ENCODE results near the gene COL27A1.

The COL27A1 gene

GRCh38 chr9:114281473-114282103 is 126.3 kb downstream of the COL27A1 start:
- H3K4me2 ChIP-seq (ENCODE audit: low read length): no peak overlapping the region
- H3K4me3 ChIP-seq (ENCODE audit: low read length): no peak overlapping the region
- H3K4me1 ChIP-seq (ENCODE audit: control insufficient read depth, insufficient read depth, low read length): peaks cover 57% of the 10 kb centered on the region
- no peak overlapping the region for H3K9ac ChIP-seq (ENCODE audit: low read depth, low read length)
- H3K36me3 ChIP-seq (ENCODE audit: insufficient read depth, low read length): no peaks in the 10 kb centered on the region
- H3K27me3 ChIP-seq (ENCODE audit: control insufficient read depth, insufficient read depth, low read length): no peaks in the 10 kb centered on the region
- no peaks in the 10 kb centered on the region for H3K9me3 ChIP-seq (replicated peaks; ENCODE audit: low read length)

GRCh38 chr9:114282104-114282485 is 126.8 kb downstream of the COL27A1 start:
- no peaks in the 10 kb centered on the region for H3K9me3 ChIP-seq (replicated peaks; ENCODE audit: low read length)
- no peak overlapping the region for H3K9ac ChIP-seq (ENCODE audit: low read depth, low read length)
- H3K27me3 ChIP-seq (ENCODE audit: control insufficient read depth, insufficient read depth, low read length): no peaks in the 10 kb centered on the region
- H3K4me1 ChIP-seq (ENCODE audit: control insufficient read depth, insufficient read depth, low read length): peaks cover 52% of the 10 kb centered on the region
- H3K4me3 ChIP-seq (ENCODE audit: low read length): no peak overlapping the region
- H3K36me3 ChIP-seq (ENCODE audit: insufficient read depth, low read length): no peaks in the 10 kb centered on the region
- no peak overlapping the region for H3K4me2 ChIP-seq (ENCODE audit: low read length)

- no peaks in the 10 kb centered on the region for H3K36me3 ChIP-seq (ENCODE audit: insufficient read depth, low read length)
- no peak overlapping the region for H3K4me3 ChIP-seq (ENCODE audit: low read length)
- H3K9me3 ChIP-seq (replicated peaks; ENCODE audit: low read length): no peaks in the 10 kb centered on the region
- H3K4me2 ChIP-seq (ENCODE audit: low read length): no peak overlapping the region
- H3K9ac ChIP-seq (ENCODE audit: low read depth, low read length): no peak overlapping the region
- H3K4me1 ChIP-seq (ENCODE audit: control insufficient read depth, insufficient read depth, low read length): peaks cover 50% of the 10 kb centered on the region
- no peaks in the 10 kb centered on the region for H3K27me3 ChIP-seq (ENCODE audit: control insufficient read depth, insufficient read depth, low read length)
Observed at GRCh38 chr9:114282507-114282906, 127.2 kb downstream of the COL27A1 start.

- Histone ChIP-seq H3K9me3 (replicated peaks; ENCODE audit: low read length) (no peaks in the 10 kb centered on the region), H3K36me3 (ENCODE audit: insufficient read depth, low read length) (no peaks in the 10 kb centered on the region), H3K4me2 (ENCODE audit: low read length) (no peak overlapping the region), H3K4me3 (ENCODE audit: low read length) (no peak overlapping the region), H3K9ac (ENCODE audit: low read depth, low read length) (no peak overlapping the region), H3K4me1 (ENCODE audit: control insufficient read depth, insufficient read depth, low read length) (peaks cover 50% of the 10 kb centered on the region), H3K27me3 (ENCODE audit: control insufficient read depth, insufficient read depth, low read length) (no peaks in the 10 kb centered on the region)
Observed at GRCh38 chr9:114282926-114283325, 127.6 kb downstream of the COL27A1 start.

GRCh38 chr9:114283551-114284111 is 128.3 kb downstream of the COL27A1 start:
- Histone ChIP-seq H3K9me3 (replicated peaks; ENCODE audit: low read length) (no peaks in the 10 kb centered on the region), H3K27me3 (ENCODE audit: control insufficient read depth, insufficient read depth, low read length) (no peaks in the 10 kb centered on the region), H3K36me3 (ENCODE audit: insufficient read depth, low read length) (no peaks in the 10 kb centered on the region), H3K4me2 (ENCODE audit: low read length) (no peak overlapping the region), H3K9ac (ENCODE audit: low read depth, low read length) (no peak overlapping the region), H3K4me1 (ENCODE audit: control insufficient read depth, insufficient read depth, low read length) (peaks cover 48% of the 10 kb centered on the region), H3K4me3 (ENCODE audit: low read length) (no peak overlapping the region)

GRCh38 chr9:114284316-114285060 is 129.2 kb downstream of the COL27A1 start:
- H3K4me3 ChIP-seq (ENCODE audit: low read length): no peak overlapping the region
- H3K9me3 ChIP-seq (replicated peaks; ENCODE audit: low read length): no peaks in the 10 kb centered on the region
- H3K36me3 ChIP-seq (ENCODE audit: insufficient read depth, low read length): no peaks in the 10 kb centered on the region
- no peak overlapping the region for H3K4me2 ChIP-seq (ENCODE audit: low read length)
- peaks cover 41% of the 10 kb centered on the region for H3K4me1 ChIP-seq (ENCODE audit: control insufficient read depth, insufficient read depth, low read length)
- no peaks in the 10 kb centered on the region for H3K27me3 ChIP-seq (ENCODE audit: control insufficient read depth, insufficient read depth, low read length)
- H3K9ac ChIP-seq (ENCODE audit: low read depth, low read length): no peak overlapping the region

- peak overlapping the region; percentile 5 for H3K4me2 ChIP-seq (ENCODE audit: low read length)
- peaks cover 41% of the 10 kb centered on the region for H3K4me1 ChIP-seq (ENCODE audit: control insufficient read depth, insufficient read depth, low read length)
- H3K9me3 ChIP-seq (replicated peaks; ENCODE audit: low read length): no peaks in the 10 kb centered on the region
- H3K27me3 ChIP-seq (ENCODE audit: control insufficient read depth, insufficient read depth, low read length): no peaks in the 10 kb centered on the region
- no peak overlapping the region for H3K4me3 ChIP-seq (ENCODE audit: low read length)
- no peaks in the 10 kb centered on the region for H3K36me3 ChIP-seq (ENCODE audit: insufficient read depth, low read length)
- peak overlapping the region; percentile 4 for H3K9ac ChIP-seq (ENCODE audit: low read depth, low read length)
Observed at GRCh38 chr9:114285166-114285867, 130.0 kb downstream of the COL27A1 start.

GRCh38 chr9:114286146-114286679 is 130.9 kb downstream of the COL27A1 start:
- Histone ChIP-seq H3K4me1 (ENCODE audit: control insufficient read depth, insufficient read depth, low read length) (peaks cover 32% of the 10 kb centered on the region), H3K4me2 (ENCODE audit: low read length) (no peak overlapping the region), H3K9me3 (replicated peaks; ENCODE audit: low read length) (no peaks in the 10 kb centered on the region), H3K9ac (ENCODE audit: low read depth, low read length) (no peak overlapping the region), H3K36me3 (ENCODE audit: insufficient read depth, low read length) (no peaks in the 10 kb centered on the region), H3K27me3 (ENCODE audit: control insufficient read depth, insufficient read depth, low read length) (no peaks in the 10 kb centered on the region), H3K4me3 (ENCODE audit: low read length) (no peak overlapping the region)

- Histone ChIP-seq H3K4me1 (ENCODE audit: control insufficient read depth, insufficient read depth, low read length) (peaks cover 30% of the 10 kb centered on the region), H3K9me3 (replicated peaks; ENCODE audit: low read length) (no peaks in the 10 kb centered on the region), H3K36me3 (ENCODE audit: insufficient read depth, low read length) (peaks cover 3% of the 10 kb centered on the region), H3K4me3 (ENCODE audit: low read length) (no peak overlapping the region), H3K9ac (ENCODE audit: low read depth, low read length) (no peak overlapping the region), H3K4me2 (ENCODE audit: low read length) (no peak overlapping the region), H3K27me3 (ENCODE audit: control insufficient read depth, insufficient read depth, low read length) (no peaks in the 10 kb centered on the region)
Observed at GRCh38 chr9:114287001-114287762, 131.8 kb downstream of the COL27A1 start.

- H3K4me3 ChIP-seq (ENCODE audit: low read length): no peak overlapping the region
- H3K4me2 ChIP-seq (ENCODE audit: low read length): peak overlapping the region; percentile 1
- peaks cover 7% of the 10 kb centered on the region for H3K36me3 ChIP-seq (ENCODE audit: insufficient read depth, low read length)
- peaks cover 32% of the 10 kb centered on the region for H3K4me1 ChIP-seq (ENCODE audit: control insufficient read depth, insufficient read depth, low read length)
- no peak overlapping the region for H3K9ac ChIP-seq (ENCODE audit: low read depth, low read length)
- no peaks in the 10 kb centered on the region for H3K27me3 ChIP-seq (ENCODE audit: control insufficient read depth, insufficient read depth, low read length)
- H3K9me3 ChIP-seq (replicated peaks; ENCODE audit: low read length): no peaks in the 10 kb centered on the region
Observed at GRCh38 chr9:114287763-114288192, 132.4 kb downstream of the COL27A1 start.

Measured in skeletal muscle satellite cell (primary cell).